Activated CD8-positive, alpha-beta memory T cell treated with anti-CD3 and anti-CD28 coated beads, Interleukin-2, amount 10 ng/mL, durations not matched to agents 7 days and 5 days (primary cell): ENCODE data around the gene PEAR1. TPM values are rescaled to one million over a fixed set of nuclear protein-coding genes. Genes with fewer than 3 reads are reported as not detected.

Experiments
- ATAC-seq: fragments of 150-1000 bp; cut with Tn5 transposase; one replicate; pipeline ENCODE4 v1.10.0; 2021; ENCODE audit warnings: moderate library complexity
- CTCF ChIA-PET: fragments of 350-600 bp; sonication (Branson Sonifier 250); formaldehyde crosslinking; loops from one replicate; lab custom pipeline; 2021; ENCODE audit warnings: antibody characterized with exemption; lab: Charles Lee
- DNase-seq: peaks from one replicate; pipeline ENCODE4 v3.0.0-alpha.2; 2020
- H3K27ac Mint-ChIP-seq: one replicate; pipeline ENCODE4 v1.8.0; 2021; ENCODE audit warnings: mild to moderate bottlenecking, mixed read lengths
- H3K27me3 Mint-ChIP-seq: one replicate; pipeline ENCODE4 v1.8.0; 2021; ENCODE audit warnings: mixed read lengths
- H3K36me3 Mint-ChIP-seq: one replicate; pipeline ENCODE4 v1.8.0; 2021; ENCODE audit warnings: mild to moderate bottlenecking, mixed read lengths
- H3K4me1 Mint-ChIP-seq: one replicate; pipeline ENCODE4 v1.8.0; 2021; ENCODE audit warnings: mixed read lengths
- H3K4me3 Mint-ChIP-seq: one replicate; pipeline ENCODE4 v1.8.0; 2021; ENCODE audit warnings: mild to moderate bottlenecking, moderate library complexity, mixed read lengths
- H3K9me3 Mint-ChIP-seq: one replicate; pipeline ENCODE4 v1.8.0; 2022; ENCODE audit warnings: low read depth, mixed read lengths
- total RNA-seq, 2 experiments: library from RNA; stranded (reverse); gene quantifications; one replicate each; pipeline ENCODE4 v1.2.3, GENCODE V29; 2021

The PEAR1 gene
- total RNA-seq, 2 experiments from 2014 or later: not detected

DNA sequence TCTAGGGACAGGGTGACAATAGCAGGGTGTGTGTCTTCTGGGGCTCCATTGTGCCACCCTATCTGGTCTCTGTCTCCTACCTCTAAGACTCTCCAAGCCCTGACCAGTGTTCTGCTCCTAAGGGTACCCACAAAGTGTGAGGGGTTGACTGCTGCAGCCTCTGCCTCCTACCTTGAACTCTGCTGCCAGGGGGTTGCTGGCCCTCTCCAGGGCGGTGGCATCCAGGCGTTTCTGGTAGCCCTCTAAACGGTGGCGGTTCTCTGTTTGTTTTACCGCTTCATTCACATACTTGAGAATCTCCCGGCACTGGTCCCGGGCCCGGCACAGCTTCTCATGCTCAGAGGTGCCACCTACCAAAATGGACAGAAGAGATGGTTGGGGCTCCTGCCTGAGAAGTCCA is 51.3 kb downstream of the PEAR1 start:
- Mint-ChIP-seq H3K4me3 (no peak overlapping the region), H3K4me1 (no peaks in the 10 kb centered on the region), H3K9me3 (no peaks in the 10 kb centered on the region), H3K36me3 (no peaks in the 10 kb centered on the region), H3K27ac (no peak overlapping the region), H3K27me3 (peaks cover 6% of the 10 kb centered on the region)
- DNase-seq: no peak
- no peak for ATAC-seq
- CTCF ChIA-PET: no interaction called here

GRCh38 chr1:156945881-156946661 is 52.6 kb downstream of the PEAR1 start:
- H3K36me3 Mint-ChIP-seq: no peaks in the 10 kb centered on the region
- no peak for ATAC-seq
- CTCF ChIA-PET: interaction anchor here (0.9 to 2.0 kb wide), 2 partner anchors 15 to 35 kb away, joined by 3 to 4 read pairs; no protein-coding TSS in a partner anchor
- peaks cover 4% of the 10 kb centered on the region for H3K27me3 Mint-ChIP-seq
- DNase-seq: no peak
- H3K27ac Mint-ChIP-seq: no peak overlapping the region
- H3K4me3 Mint-ChIP-seq: no peak overlapping the region
- no peaks in the 10 kb centered on the region for H3K4me1 Mint-ChIP-seq
- H3K9me3 Mint-ChIP-seq: no peaks in the 10 kb centered on the region

GRCh38 chr1:156947127-156947526 is 53.6 kb downstream of the PEAR1 start:
- CTCF ChIA-PET: interaction anchor here (0.9 to 2.0 kb wide), 2 partner anchors 14 to 36 kb away, joined by 3 to 4 read pairs; no protein-coding TSS in a partner anchor
- H3K27ac Mint-ChIP-seq: no peak overlapping the region
- no peak for DNase-seq
- H3K9me3 Mint-ChIP-seq: no peaks in the 10 kb centered on the region
- H3K4me1 Mint-ChIP-seq: no peaks in the 10 kb centered on the region
- no peaks in the 10 kb centered on the region for H3K36me3 Mint-ChIP-seq
- no peak for ATAC-seq
- H3K27me3 Mint-ChIP-seq: peaks cover 7% of the 10 kb centered on the region
- no peak overlapping the region for H3K4me3 Mint-ChIP-seq

- no peak for DNase-seq
- no peak overlapping the region for H3K27ac Mint-ChIP-seq
- no peak overlapping the region for H3K4me3 Mint-ChIP-seq
- no peaks in the 10 kb centered on the region for H3K36me3 Mint-ChIP-seq
- H3K4me1 Mint-ChIP-seq: no peaks in the 10 kb centered on the region
- ATAC-seq: no peak
- CTCF ChIA-PET: interaction anchor here (0.9 to 2.1 kb wide), 3 partner anchors 9 to 18 kb away, joined by 4 to 6 read pairs (median 4); no protein-coding TSS in a partner anchor
- peaks cover 7% of the 10 kb centered on the region for H3K27me3 Mint-ChIP-seq
- H3K9me3 Mint-ChIP-seq: no peaks in the 10 kb centered on the region
Measured at GRCh38 chr1:156947818-156948525, 54.5 kb downstream of the PEAR1 start.

GRCh38 chr1:156948708-156949107 is 55.2 kb downstream of the PEAR1 start:
- H3K9me3 Mint-ChIP-seq: no peaks in the 10 kb centered on the region
- H3K27me3 Mint-ChIP-seq: peaks cover 7% of the 10 kb centered on the region
- CTCF ChIA-PET: interaction anchor here (0.9 to 2.1 kb wide), 4 partner anchors 8 to 19 kb away, joined by 3 to 6 read pairs (median 4); no protein-coding TSS in a partner anchor
- no peak overlapping the region for H3K27ac Mint-ChIP-seq
- H3K4me3 Mint-ChIP-seq: no peak overlapping the region
- no peak for DNase-seq
- H3K36me3 Mint-ChIP-seq: no peaks in the 10 kb centered on the region
- H3K4me1 Mint-ChIP-seq: no peaks in the 10 kb centered on the region
- ATAC-seq: no peak

DNA sequence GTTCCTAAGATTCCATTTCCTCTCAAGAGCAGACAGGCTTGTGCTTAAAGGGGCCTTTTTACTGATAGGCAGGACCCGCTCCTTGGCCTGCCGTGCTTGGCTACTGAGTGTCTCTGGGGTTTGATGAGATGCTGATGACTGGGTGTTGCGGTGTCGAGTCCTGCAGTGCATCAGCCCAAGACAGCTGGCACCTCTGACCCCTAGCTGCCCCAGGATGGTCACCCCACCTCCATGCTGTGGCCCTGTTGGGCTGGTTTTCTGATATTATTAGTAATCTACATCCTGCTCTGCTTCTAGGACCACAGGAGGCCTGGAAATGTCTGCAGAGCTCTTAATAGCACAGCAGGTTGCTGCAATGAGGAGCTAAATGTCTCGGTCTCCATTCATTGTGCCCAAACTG is 55.6 kb downstream of the PEAR1 start:
- Mint-ChIP-seq H3K36me3 (no peaks in the 10 kb centered on the region), H3K27me3 (peaks cover 7% of the 10 kb centered on the region), H3K4me1 (no peaks in the 10 kb centered on the region), H3K9me3 (no peaks in the 10 kb centered on the region), H3K4me3 (no peak overlapping the region), H3K27ac (no peak overlapping the region)
- ATAC-seq (no peak), DNase-seq (no peak)
- CTCF ChIA-PET: interaction anchor here (0.9 to 2.1 kb wide), 5 partner anchors 8 to 68 kb away, joined by 3 to 6 read pairs (median 4); no protein-coding TSS in a partner anchor

DNA sequence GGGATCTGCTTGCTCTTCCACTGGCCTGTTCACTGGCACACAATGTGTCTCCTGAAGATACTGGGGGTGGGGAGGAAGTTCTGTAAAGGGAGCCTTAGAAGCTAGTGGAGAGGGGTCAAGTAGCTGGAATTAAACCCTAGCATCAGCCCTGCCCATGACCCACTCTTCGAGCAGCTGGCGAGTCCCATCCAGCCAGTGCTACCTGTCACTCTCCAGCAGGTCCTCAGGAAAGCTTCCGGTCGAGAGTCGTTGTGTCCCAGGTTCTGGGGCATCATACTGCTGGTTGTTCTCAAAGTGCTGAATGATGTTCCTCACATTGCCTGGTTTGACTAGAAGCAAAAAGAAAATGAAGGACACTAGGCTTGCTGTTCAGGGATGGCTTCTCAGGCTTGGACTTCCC is 57.9 kb downstream of the PEAR1 start:
- CTCF ChIA-PET: no interaction called here
- Mint-ChIP-seq H3K9me3 (no peaks in the 10 kb centered on the region), H3K4me1 (no peaks in the 10 kb centered on the region), H3K36me3 (no peaks in the 10 kb centered on the region), H3K27ac (no peak overlapping the region), H3K27me3 (peaks cover 7% of the 10 kb centered on the region), H3K4me3 (no peak overlapping the region)
- ATAC-seq (no peak), DNase-seq (no peak)

DNA sequence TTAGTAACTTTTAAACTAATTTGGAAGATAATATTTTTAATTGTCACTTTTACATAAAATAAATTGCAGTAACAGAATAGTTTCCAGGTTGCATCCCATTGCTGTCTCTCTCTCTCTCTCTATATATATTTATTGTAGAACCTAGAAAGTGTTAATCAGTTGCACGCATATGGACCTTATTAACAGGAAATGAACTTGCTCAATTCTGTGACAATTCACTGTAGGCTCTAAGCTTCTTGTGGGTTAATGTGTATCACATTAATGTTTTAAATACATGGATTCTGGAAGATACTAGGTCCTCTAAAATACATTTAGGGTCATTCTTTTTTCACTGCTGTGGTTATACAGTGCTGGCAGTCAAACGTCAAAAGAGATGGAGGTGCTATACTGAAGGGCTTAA is 60.1 kb downstream of the PEAR1 start:
- CTCF ChIA-PET: no interaction called here
- H3K36me3 Mint-ChIP-seq: no peaks in the 10 kb centered on the region

DNA sequence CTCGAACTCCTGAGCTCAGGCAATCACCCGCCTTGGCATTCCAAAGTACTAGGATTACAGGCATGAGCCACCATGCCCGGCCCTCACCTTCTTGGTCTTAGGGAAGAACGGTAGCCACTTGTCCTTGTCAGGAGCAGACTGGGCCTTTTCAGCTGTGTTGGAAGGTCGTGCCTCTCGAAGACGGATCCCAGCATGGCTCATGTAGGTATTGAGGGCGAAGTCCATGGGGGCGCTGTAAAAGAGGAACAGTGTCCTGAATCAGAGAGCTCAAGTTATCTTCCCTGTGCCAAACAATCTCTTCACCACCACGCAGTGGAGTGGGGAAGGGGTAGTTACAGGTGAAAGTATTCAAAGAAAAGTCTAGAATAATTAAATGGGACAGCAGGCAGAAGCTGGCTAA is 62.8 kb downstream of the PEAR1 start:
- Mint-ChIP-seq H3K4me1 (peaks cover 5% of the 10 kb centered on the region), H3K4me3 (no peak overlapping the region), H3K27me3 (peaks cover 13% of the 10 kb centered on the region), H3K36me3 (no peaks in the 10 kb centered on the region), H3K9me3 (no peaks in the 10 kb centered on the region), H3K27ac (no peak overlapping the region)
- no peak for ATAC-seq
- CTCF ChIA-PET: interaction anchor here (1.2 to 1.3 kb wide), 2 partner anchors 8 to 47 kb away, joined by 3 to 4 read pairs; no protein-coding TSS in a partner anchor
- no peak for DNase-seq

More for the DNA sequence above, 60.1 kb downstream of the PEAR1 start:
- Mint-ChIP-seq H3K4me3 (no peak overlapping the region), H3K27me3 (peaks cover 18% of the 10 kb centered on the region), H3K4me1 (peaks cover 5% of the 10 kb centered on the region), H3K27ac (no peak overlapping the region), H3K9me3 (no peaks in the 10 kb centered on the region)
- DNase-seq (no peak), ATAC-seq (no peak)

- Mint-ChIP-seq H3K36me3 (no peaks in the 10 kb centered on the region), H3K27ac (no peak overlapping the region), H3K9me3 (no peaks in the 10 kb centered on the region), H3K4me3 (no peak overlapping the region), H3K27me3 (peaks cover 11% of the 10 kb centered on the region), H3K4me1 (peaks cover 9% of the 10 kb centered on the region)
- CTCF ChIA-PET: interaction anchor here (1.0 to 1.3 kb wide), 3 partner anchors 9 to 48 kb away, joined by 3 to 4 read pairs (median 3); no protein-coding TSS in a partner anchor
- ATAC-seq (no peak), DNase-seq (no peak)
Measured at GRCh38 chr1:156957634-156958033, 64.1 kb downstream of the PEAR1 start.

DNA sequence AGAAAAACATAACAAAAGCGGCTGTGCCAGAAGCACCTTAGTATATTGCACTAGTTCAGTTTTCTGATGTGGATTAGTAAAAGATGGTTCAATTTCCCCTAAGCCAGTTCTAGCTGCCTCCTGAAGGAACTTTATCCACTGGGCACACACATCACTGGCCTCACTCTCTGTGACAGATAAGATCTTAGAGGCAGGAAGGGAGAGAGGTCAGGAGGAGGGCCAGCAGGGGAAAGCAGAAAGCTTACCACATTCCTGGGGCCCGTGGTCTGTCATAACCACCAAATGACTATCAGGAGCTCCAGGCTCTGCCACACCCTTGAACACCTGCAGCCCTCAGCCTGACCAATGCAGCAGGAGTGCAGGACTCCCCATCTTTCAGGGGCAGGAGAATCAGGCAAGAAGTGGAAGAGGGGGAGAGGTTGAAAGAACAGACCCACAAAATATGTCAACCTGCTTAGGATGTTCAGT is 64.8 kb downstream of the PEAR1 start:
- no peak overlapping the region for H3K27ac Mint-ChIP-seq
- H3K4me1 Mint-ChIP-seq: peaks cover 14% of the 10 kb centered on the region
- H3K9me3 Mint-ChIP-seq: no peaks in the 10 kb centered on the region
- no peak for ATAC-seq
- CTCF ChIA-PET: interaction anchor here (0.9 kb wide), 1 partner anchor 30 kb away, joined by 3 read pairs; no protein-coding TSS in a partner anchor
- no peak overlapping the region for H3K4me3 Mint-ChIP-seq
- DNase-seq: no peak
- no peaks in the 10 kb centered on the region for H3K36me3 Mint-ChIP-seq
- H3K27me3 Mint-ChIP-seq: peaks cover 11% of the 10 kb centered on the region

GRCh38 chr1:156959414-156959813 is 65.9 kb downstream of the PEAR1 start:
- no peaks in the 10 kb centered on the region for H3K36me3 Mint-ChIP-seq
- H3K27ac Mint-ChIP-seq: no peak overlapping the region
- H3K4me3 Mint-ChIP-seq: no peak overlapping the region
- H3K9me3 Mint-ChIP-seq: no peaks in the 10 kb centered on the region
- DNase-seq (no peak), ATAC-seq (no peak)
- peaks cover 11% of the 10 kb centered on the region for H3K27me3 Mint-ChIP-seq
- peaks cover 26% of the 10 kb centered on the region for H3K4me1 Mint-ChIP-seq
- CTCF ChIA-PET: interaction anchor here (1.0 to 1.7 kb wide), 3 partner anchors 11 to 197 kb away, joined by 4 to 6 read pairs (median 5); no protein-coding TSS in a partner anchor

- no peaks in the 10 kb centered on the region for H3K36me3 Mint-ChIP-seq
- no peak for ATAC-seq
Measured at GRCh38 chr1:156959925-156960324, 66.4 kb downstream of the PEAR1 start.

More at GRCh38 chr1:156959925-156960324, 66.4 kb downstream of the PEAR1 start:
- H3K9me3 Mint-ChIP-seq: no peaks in the 10 kb centered on the region
- no peak overlapping the region for H3K4me3 Mint-ChIP-seq
- H3K27ac Mint-ChIP-seq: no peak overlapping the region
- no peak for DNase-seq
- peaks cover 26% of the 10 kb centered on the region for H3K4me1 Mint-ChIP-seq
- CTCF ChIA-PET: interaction anchor here (1.0 to 1.7 kb wide), 3 partner anchors 11 to 196 kb away, joined by 4 to 6 read pairs (median 5); no protein-coding TSS in a partner anchor
- H3K27me3 Mint-ChIP-seq: peaks cover 11% of the 10 kb centered on the region
